ENCODE results near the gene TMEM233. TPM values are rescaled to one million over a fixed set of nuclear protein-coding genes. Genes with fewer than 3 reads are reported as not detected.
A peak's percentile ranks its signal among the peaks of the same experiment; 100 is the strongest.

Gene TMEM233
- total RNA-seq, 1 experiment from 2014 or later: not detected

DNA sequence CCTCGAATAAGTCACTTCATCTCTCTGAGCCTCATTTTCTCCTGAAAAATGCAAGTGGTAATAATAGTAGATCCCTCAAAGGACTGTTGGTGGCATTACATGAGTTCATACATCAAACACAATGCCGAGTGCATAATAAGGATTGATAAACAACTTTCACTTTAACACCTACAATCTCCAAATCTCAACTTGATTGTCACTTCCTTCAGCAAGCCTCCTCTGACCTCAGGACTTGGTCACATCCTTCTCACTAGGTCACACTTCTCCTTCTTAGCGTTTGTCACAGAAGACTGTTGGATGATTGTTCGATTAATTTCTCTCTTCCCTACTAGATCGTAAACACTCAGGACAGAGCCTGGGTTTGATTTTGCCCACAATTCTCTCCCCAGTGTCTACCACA is 66.5 kb downstream of the TMEM233 start:
- H3K27ac ChIP-seq (ENCODE audit: low read depth, low read length): no peak overlapping the region
- no peak overlapping the region for H3K4me2 ChIP-seq (ENCODE audit: low read length)
- DNase-seq (ENCODE audit: low read depth, low spot score) (no peak), ATAC-seq (no peak)
- H3K4me1 ChIP-seq (ENCODE audit: control insufficient read depth in 1 of 2, insufficient read depth in 2 of 2, low read length in 2 of 2): no peaks in the 10 kb centered on the region
- RAD21 ChIA-PET (ENCODE audit: low non-redundant PET in 1 of 2, low total read pairs in 2 of 2, uncharacterized antibody in 2 of 2, unreplicated experiment in 2 of 2): no interaction called here
- H3K36me3 ChIP-seq (ENCODE audit: control insufficient read depth in 1 of 2, insufficient read depth in 2 of 2, low read length in 2 of 2): no peaks in the 10 kb centered on the region
- BruUV-seq (replicated peaks): no TSS peak
- H3K27me3 ChIP-seq (ENCODE audit: insufficient read depth, low read length): peaks cover 4% of the 10 kb centered on the region; the same call in 1 of the 2 replicates
- H3K9me2 ChIP-seq (ENCODE audit: insufficient read depth): no peaks in the 10 kb centered on the region
- no peak for TF ChIP-seq POLR2AphosphoS5 (IDR thresholded peaks at IDR 0.05; ENCODE audit: low read depth, low read length)
- TF ChIP-seq POLR2A (IDR thresholded peaks at IDR 0.05; ENCODE audit: borderline replicate concordance, extremely low read depth, insufficient read depth, insufficient read length): no peak
- TF ChIP-seq, protein P1, sequence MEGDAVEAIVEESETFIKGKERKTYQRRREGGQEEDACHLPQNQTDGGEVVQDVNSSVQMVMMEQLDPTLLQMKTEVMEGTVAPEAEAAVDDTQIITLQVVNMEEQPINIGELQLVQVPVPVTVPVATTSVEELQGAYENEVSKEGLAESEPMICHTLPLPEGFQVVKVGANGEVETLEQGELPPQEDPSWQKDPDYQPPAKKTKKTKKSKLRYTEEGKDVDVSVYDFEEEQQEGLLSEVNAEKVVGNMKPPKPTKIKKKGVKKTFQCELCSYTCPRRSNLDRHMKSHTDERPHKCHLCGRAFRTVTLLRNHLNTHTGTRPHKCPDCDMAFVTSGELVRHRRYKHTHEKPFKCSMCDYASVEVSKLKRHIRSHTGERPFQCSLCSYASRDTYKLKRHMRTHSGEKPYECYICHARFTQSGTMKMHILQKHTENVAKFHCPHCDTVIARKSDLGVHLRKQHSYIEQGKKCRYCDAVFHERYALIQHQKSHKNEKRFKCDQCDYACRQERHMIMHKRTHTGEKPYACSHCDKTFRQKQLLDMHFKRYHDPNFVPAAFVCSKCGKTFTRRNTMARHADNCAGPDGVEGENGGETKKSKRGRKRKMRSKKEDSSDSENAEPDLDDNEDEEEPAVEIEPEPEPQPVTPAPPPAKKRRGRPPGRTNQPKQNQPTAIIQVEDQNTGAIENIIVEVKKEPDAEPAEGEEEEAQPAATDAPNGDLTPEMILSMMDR (IDR thresholded peaks at IDR 0.05 in 2 of 3, conservative IDR thresholded peaks at IDR 0.05 in 1 of 3; ENCODE audit: borderline replicate concordance in 1 of 3, insufficient read depth in 1 of 3, low read depth in 2 of 3, low read length in 2 of 3): no peak
- TF ChIP-seq ELF1 (IDR thresholded peaks at IDR 0.05; ENCODE audit: borderline replicate concordance, low read depth): no peak
- no peak for TF ChIP-seq SRF (IDR thresholded peaks at IDR 0.05; ENCODE audit: low read depth)
- no peak for TF ChIP-seq TCF7L2 (IDR thresholded peaks at IDR 0.05; ENCODE audit: borderline replicate concordance, extremely low read depth, insufficient read depth, insufficient read length)
- H4K20me1 ChIP-seq (ENCODE audit: insufficient read depth): no peaks in the 10 kb centered on the region
- H2AFZ ChIP-seq (ENCODE audit: low read depth, low read length, poor library complexity, severe bottlenecking): peak overlapping the region; percentile 67
- POLR2A ChIA-PET: no interaction called here
- no peaks in the 10 kb centered on the region for H3K9me3 ChIP-seq (ENCODE audit: control insufficient read depth in 1 of 2, insufficient read depth in 1 of 2, low read depth in 1 of 2, low read length in 2 of 2)
- no peak overlapping the region for H3K9ac ChIP-seq (ENCODE audit: low read length)
- H3K4me3 ChIP-seq (replicated peaks in 1 of 2; ENCODE audit: low read depth in 1 of 2, low read length in 2 of 2): no peak overlapping the region
- intact Hi-C loops (cut with micrococcal nuclease): no loop called here
- H3K79me2 ChIP-seq (ENCODE audit: insufficient read depth, low read length): no peaks in the 10 kb centered on the region
- CTCF ChIA-PET: no interaction called here

GRCh38 chr12:119661882-119662281 is 68.3 kb downstream of the TMEM233 start:
- Histone ChIP-seq H3K27me3 (ENCODE audit: insufficient read depth, low read length) (peaks cover 4% of the 10 kb centered on the region; the same call in 1 of the 2 replicates), H4K20me1 (ENCODE audit: insufficient read depth) (no peaks in the 10 kb centered on the region), H3K9ac (ENCODE audit: low read length) (no peak overlapping the region), H3K4me2 (ENCODE audit: low read length) (no peak overlapping the region), H3K9me3 (ENCODE audit: control insufficient read depth in 1 of 2, insufficient read depth in 1 of 2, low read depth in 1 of 2, low read length in 2 of 2) (no peaks in the 10 kb centered on the region), H3K27ac (ENCODE audit: low read depth, low read length) (no peak overlapping the region), H3K4me3 (replicated peaks in 1 of 2; ENCODE audit: low read depth in 1 of 2, low read length in 2 of 2) (no peak overlapping the region), H3K79me2 (ENCODE audit: insufficient read depth, low read length) (no peaks in the 10 kb centered on the region), H3K4me1 (ENCODE audit: control insufficient read depth in 1 of 2, insufficient read depth in 2 of 2, low read length in 2 of 2) (peaks cover 0 to 1% of the 10 kb centered on the region in 2 experiments; a peak in 1 of 4 replicates), H2AFZ (ENCODE audit: low read depth, low read length, poor library complexity, severe bottlenecking) (no peak overlapping the region), H3K36me3 (ENCODE audit: control insufficient read depth in 1 of 2, insufficient read depth in 2 of 2, low read length in 2 of 2) (no peaks in the 10 kb centered on the region), H3K9me2 (ENCODE audit: insufficient read depth) (no peaks in the 10 kb centered on the region)
- DNase-seq (ENCODE audit: low read depth, low spot score) (no peak), ATAC-seq (no peak)
- ChIA-PET CTCF (interaction anchor here (1.1 kb wide), 2 partner anchors 10 to 19 kb away, joined by 3 read pairs; no protein-coding TSS in a partner anchor), RAD21 (ENCODE audit: low non-redundant PET in 1 of 2, low total read pairs in 2 of 2, uncharacterized antibody in 2 of 2, unreplicated experiment in 2 of 2) (no interaction called here), POLR2A (no interaction called here)
- intact Hi-C loops (cut with micrococcal nuclease): no loop called here
- no TSS peak for BruUV-seq (replicated peaks)
- TF ChIP-seq CBX3 (IDR thresholded peaks at IDR 0.05; ENCODE audit: low read depth): no peak
- no peak for TF ChIP-seq SP1 (IDR thresholded peaks at IDR 0.05; ENCODE audit: low read depth)
- TF ChIP-seq, protein P2, sequence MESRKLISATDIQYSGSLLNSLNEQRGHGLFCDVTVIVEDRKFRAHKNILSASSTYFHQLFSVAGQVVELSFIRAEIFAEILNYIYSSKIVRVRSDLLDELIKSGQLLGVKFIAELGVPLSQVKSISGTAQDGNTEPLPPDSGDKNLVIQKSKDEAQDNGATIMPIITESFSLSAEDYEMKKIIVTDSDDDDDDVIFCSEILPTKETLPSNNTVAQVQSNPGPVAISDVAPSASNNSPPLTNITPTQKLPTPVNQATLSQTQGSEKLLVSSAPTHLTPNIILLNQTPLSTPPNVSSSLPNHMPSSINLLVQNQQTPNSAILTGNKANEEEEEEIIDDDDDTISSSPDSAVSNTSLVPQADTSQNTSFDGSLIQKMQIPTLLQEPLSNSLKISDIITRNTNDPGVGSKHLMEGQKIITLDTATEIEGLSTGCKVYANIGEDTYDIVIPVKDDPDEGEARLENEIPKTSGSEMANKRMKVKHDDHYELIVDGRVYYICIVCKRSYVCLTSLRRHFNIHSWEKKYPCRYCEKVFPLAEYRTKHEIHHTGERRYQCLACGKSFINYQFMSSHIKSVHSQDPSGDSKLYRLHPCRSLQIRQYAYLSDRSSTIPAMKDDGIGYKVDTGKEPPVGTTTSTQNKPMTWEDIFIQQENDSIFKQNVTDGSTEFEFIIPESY (IDR thresholded peaks at IDR 0.05; ENCODE audit: extremely low read depth, insufficient replicate concordance, low read length): no peak
- no peak for TF ChIP-seq ZNF274 (IDR thresholded peaks at IDR 0.05; ENCODE audit: low read depth, low read length)
- TF ChIP-seq EZH2 (IDR thresholded peaks at IDR 0.05): no peak
- no peak for TF ChIP-seq EZH2phosphoT487 (IDR thresholded peaks at IDR 0.05; ENCODE audit: borderline replicate concordance)
- TF ChIP-seq FOSL1 (IDR thresholded peaks at IDR 0.05; ENCODE audit: low read depth): no peak
- TF ChIP-seq, protein P3, sequence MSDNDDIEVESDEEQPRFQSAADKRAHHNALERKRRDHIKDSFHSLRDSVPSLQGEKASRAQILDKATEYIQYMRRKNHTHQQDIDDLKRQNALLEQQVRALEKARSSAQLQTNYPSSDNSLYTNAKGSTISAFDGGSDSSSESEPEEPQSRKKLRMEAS (IDR thresholded peaks at IDR 0.05): no peak
- TF ChIP-seq JUND (IDR thresholded peaks at IDR 0.05): no peak
- TF ChIP-seq ELF1 (IDR thresholded peaks at IDR 0.05; ENCODE audit: borderline replicate concordance, low read depth): no peak
- TF ChIP-seq, protein P4, sequence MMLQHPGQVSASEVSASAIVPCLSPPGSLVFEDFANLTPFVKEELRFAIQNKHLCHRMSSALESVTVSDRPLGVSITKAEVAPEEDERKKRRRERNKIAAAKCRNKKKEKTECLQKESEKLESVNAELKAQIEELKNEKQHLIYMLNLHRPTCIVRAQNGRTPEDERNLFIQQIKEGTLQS (IDR thresholded peaks at IDR 0.05): no peak
